Measurements from ENCODE around the gene PAPSS2. TPM values are rescaled to one million over a fixed set of nuclear protein-coding genes. Genes with fewer than 3 reads are reported as not detected.

The PAPSS2 gene
- total and polyA plus RNA-seq, 4 donors = 24.3 to 86.5 (median 59.3) TPM

DNA sequence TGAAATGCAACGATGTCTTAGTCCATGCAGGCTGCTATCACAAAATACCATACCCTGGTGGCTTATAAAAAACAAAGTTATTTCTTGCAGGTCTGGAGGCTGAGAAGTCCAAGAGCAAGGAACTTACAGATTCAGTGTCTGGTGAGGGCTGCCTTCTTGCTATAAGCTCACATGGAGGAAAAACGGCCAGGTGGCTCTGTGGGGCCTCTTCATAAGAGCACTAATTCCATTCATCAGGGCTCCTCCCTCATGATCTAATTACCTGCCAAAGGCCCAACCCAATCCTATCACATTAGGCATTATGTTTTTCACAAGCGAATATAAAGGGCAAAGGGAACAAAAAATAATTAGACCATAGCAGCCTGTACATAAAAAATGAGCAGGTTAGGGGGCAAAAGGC, 35.4 kb downstream of the PAPSS2 start:
- WGBS = 87% methylated on average over 3 of the region's 3 CpGs
- Histone ChIP-seq H3K27ac (ENCODE audit: low read depth in 1 of 2, low read length in 2 of 2) (no peak overlapping the region), H3K4me3 (ENCODE audit: low read depth in 1 of 3, low read length in 3 of 3) (no peak overlapping the region), H3K4me1 (ENCODE audit: control insufficient read depth in 4 of 4, insufficient read depth in 4 of 4, low read length in 3 of 4) (peaks cover 0 to 19% (median 9%) of the 10 kb centered on the region in 4 donors), H3K9ac (ENCODE audit: low read depth in 1 of 2, low read length in 2 of 2) (no peak overlapping the region), H3K9me3 (ENCODE audit: control insufficient read depth in 4 of 4, low read length in 3 of 4) (no peaks in the 10 kb centered on the region), H3K36me3 (ENCODE audit: control insufficient read depth in 4 of 4, insufficient read depth in 3 of 4, low read depth in 1 of 4, low read length in 3 of 4) (peaks cover 0 to 8% (median 0%) of the 10 kb centered on the region in 4 donors), H3K27me3 (ENCODE audit: control insufficient read depth in 4 of 4, insufficient read depth in 4 of 4, low read length in 3 of 4) (no peaks in the 10 kb centered on the region)
- no peak for DNase-seq (ENCODE audit: low spot score)
- TF ChIP-seq, protein P1, sequence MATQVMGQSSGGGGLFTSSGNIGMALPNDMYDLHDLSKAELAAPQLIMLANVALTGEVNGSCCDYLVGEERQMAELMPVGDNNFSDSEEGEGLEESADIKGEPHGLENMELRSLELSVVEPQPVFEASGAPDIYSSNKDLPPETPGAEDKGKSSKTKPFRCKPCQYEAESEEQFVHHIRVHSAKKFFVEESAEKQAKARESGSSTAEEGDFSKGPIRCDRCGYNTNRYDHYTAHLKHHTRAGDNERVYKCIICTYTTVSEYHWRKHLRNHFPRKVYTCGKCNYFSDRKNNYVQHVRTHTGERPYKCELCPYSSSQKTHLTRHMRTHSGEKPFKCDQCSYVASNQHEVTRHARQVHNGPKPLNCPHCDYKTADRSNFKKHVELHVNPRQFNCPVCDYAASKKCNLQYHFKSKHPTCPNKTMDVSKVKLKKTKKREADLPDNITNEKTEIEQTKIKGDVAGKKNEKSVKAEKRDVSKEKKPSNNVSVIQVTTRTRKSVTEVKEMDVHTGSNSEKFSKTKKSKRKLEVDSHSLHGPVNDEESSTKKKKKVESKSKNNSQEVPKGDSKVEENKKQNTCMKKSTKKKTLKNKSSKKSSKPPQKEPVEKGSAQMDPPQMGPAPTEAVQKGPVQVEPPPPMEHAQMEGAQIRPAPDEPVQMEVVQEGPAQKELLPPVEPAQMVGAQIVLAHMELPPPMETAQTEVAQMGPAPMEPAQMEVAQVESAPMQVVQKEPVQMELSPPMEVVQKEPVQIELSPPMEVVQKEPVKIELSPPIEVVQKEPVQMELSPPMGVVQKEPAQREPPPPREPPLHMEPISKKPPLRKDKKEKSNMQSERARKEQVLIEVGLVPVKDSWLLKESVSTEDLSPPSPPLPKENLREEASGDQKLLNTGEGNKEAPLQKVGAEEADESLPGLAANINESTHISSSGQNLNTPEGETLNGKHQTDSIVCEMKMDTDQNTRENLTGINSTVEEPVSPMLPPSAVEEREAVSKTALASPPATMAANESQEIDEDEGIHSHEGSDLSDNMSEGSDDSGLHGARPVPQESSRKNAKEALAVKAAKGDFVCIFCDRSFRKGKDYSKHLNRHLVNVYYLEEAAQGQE (IDR thresholded peaks at IDR 0.05) = no peak
- TF ChIP-seq NR2F2 (IDR thresholded peaks at IDR 0.05) = no peak
- no peak for TF ChIP-seq RXRA (IDR thresholded peaks at IDR 0.05)
- TF ChIP-seq RAD21 (IDR thresholded peaks at IDR 0.05) = no peak
- TF ChIP-seq, protein P2, sequence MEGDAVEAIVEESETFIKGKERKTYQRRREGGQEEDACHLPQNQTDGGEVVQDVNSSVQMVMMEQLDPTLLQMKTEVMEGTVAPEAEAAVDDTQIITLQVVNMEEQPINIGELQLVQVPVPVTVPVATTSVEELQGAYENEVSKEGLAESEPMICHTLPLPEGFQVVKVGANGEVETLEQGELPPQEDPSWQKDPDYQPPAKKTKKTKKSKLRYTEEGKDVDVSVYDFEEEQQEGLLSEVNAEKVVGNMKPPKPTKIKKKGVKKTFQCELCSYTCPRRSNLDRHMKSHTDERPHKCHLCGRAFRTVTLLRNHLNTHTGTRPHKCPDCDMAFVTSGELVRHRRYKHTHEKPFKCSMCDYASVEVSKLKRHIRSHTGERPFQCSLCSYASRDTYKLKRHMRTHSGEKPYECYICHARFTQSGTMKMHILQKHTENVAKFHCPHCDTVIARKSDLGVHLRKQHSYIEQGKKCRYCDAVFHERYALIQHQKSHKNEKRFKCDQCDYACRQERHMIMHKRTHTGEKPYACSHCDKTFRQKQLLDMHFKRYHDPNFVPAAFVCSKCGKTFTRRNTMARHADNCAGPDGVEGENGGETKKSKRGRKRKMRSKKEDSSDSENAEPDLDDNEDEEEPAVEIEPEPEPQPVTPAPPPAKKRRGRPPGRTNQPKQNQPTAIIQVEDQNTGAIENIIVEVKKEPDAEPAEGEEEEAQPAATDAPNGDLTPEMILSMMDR (IDR thresholded peaks at IDR 0.05; ENCODE audit: low read depth, low read length, missing input control) = no peak
- no peak for TF ChIP-seq SP1 (IDR thresholded peaks at IDR 0.05)
- TF ChIP-seq YY1 (IDR thresholded peaks at IDR 0.05) = no peak
- TF ChIP-seq FOXA2 (IDR thresholded peaks at IDR 0.05) = no peak
- TF ChIP-seq, protein P3, sequence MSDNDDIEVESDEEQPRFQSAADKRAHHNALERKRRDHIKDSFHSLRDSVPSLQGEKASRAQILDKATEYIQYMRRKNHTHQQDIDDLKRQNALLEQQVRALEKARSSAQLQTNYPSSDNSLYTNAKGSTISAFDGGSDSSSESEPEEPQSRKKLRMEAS (IDR thresholded peaks at IDR 0.05) = no peak
- no peak for TF ChIP-seq HNF4A (conservative IDR thresholded peaks at IDR 0.05)
- TF ChIP-seq HNF4G (IDR thresholded peaks at IDR 0.05) = no peak

DNA sequence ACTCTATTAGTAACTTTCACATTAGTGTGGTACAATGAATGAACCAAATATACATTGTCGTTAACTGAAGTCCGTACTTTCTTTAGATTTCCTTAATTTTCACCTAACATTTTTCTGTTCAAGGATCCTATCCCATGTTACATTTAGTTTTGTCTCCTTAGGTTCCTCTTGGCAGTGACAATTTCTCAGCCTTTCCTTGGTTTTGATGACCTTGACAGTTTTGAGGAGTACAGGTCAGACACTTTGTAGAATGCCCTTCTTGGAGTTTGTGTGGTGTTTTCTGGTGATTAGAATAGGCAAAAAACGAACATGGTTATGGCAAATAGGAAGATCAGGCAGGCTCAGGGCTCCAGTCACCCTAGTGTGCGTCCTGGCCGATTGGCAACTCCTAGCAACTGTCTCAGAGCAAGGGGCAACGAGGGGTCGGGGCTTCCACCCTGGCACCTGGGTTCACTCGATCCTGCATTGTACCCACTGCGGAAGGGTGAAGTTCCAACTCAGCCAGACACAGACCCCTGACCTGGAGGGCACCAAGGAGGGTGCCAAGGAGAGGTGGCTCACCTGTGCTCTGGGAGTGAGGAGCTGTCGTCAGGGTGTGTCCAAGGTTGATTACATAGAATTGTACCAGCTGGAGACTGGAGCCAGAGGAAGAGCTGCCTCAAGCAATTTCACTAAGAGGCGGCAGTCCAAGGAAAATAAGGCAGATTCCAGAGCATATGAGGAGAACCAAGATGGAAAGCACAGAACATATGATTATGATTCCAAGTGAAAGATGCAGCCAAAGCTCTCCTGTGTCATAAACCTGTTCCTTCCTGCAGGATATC, 37.5 kb downstream of the PAPSS2 start:
- no peak overlapping the region for H3K9ac ChIP-seq (ENCODE audit: low read depth in 1 of 2, low read length in 2 of 2)
- H3K4me1 ChIP-seq (ENCODE audit: control insufficient read depth in 4 of 4, insufficient read depth in 4 of 4, low read length in 3 of 4) = peaks cover 0 to 15% (median 6%) of the 10 kb centered on the region in 4 donors
- no peak for DNase-seq (ENCODE audit: low spot score)
- no peaks in the 10 kb centered on the region for H3K27me3 ChIP-seq (ENCODE audit: control insufficient read depth in 4 of 4, insufficient read depth in 4 of 4, low read length in 3 of 4)
- 93% methylated on average over 11 of the region's 11 CpGs for WGBS
- no peak for TF ChIP-seq YY1 (IDR thresholded peaks at IDR 0.05)
- TF ChIP-seq, protein P3 (IDR thresholded peaks at IDR 0.05) = no peak
- no peak for TF ChIP-seq FOXA2 (IDR thresholded peaks at IDR 0.05)
- TF ChIP-seq TAF1 (conservative IDR thresholded peaks at IDR 0.05) = no peak
- TF ChIP-seq EGR1 (IDR thresholded peaks at IDR 0.05; ENCODE audit: low read depth in 2 of 2) = no peak
- TF ChIP-seq, protein P4, sequence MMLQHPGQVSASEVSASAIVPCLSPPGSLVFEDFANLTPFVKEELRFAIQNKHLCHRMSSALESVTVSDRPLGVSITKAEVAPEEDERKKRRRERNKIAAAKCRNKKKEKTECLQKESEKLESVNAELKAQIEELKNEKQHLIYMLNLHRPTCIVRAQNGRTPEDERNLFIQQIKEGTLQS (IDR thresholded peaks at IDR 0.05) = no peak
- TF ChIP-seq, protein P2 (IDR thresholded peaks at IDR 0.05; ENCODE audit: low read depth, low read length, missing input control) = no peak
- TF ChIP-seq FOXA1 (IDR thresholded peaks at IDR 0.05) = no peak
- TF ChIP-seq RAD21 (IDR thresholded peaks at IDR 0.05) = no peak
- no peak for TF ChIP-seq GABPA (IDR thresholded peaks at IDR 0.05 in 1 of 2, conservative IDR thresholded peaks at IDR 0.05 in 1 of 2)
- no peak for TF ChIP-seq JUND (IDR thresholded peaks at IDR 0.05)
- TF ChIP-seq RXRA (IDR thresholded peaks at IDR 0.05) = no peak
- no peak for TF ChIP-seq SP1 (IDR thresholded peaks at IDR 0.05)
- TF ChIP-seq, protein P1 (IDR thresholded peaks at IDR 0.05) = no peak
- TF ChIP-seq NR2F2 (IDR thresholded peaks at IDR 0.05) = no peak
- TF ChIP-seq HNF4G (IDR thresholded peaks at IDR 0.05) = no peak
- TF ChIP-seq HNF4A (conservative IDR thresholded peaks at IDR 0.05) = no peak
- no peak overlapping the region for H3K27ac ChIP-seq (ENCODE audit: low read depth in 1 of 2, low read length in 2 of 2)
- H3K4me3 ChIP-seq (ENCODE audit: low read depth in 1 of 3, low read length in 3 of 3) = no peak overlapping the region
- peaks cover 0 to 8% (median 0%) of the 10 kb centered on the region in 4 donors for H3K36me3 ChIP-seq (ENCODE audit: control insufficient read depth in 4 of 4, insufficient read depth in 3 of 4, low read depth in 1 of 4, low read length in 3 of 4)
- no peaks in the 10 kb centered on the region for H3K9me3 ChIP-seq (ENCODE audit: control insufficient read depth in 4 of 4, low read length in 3 of 4)

Measured in liver (tissue), 9 donors.